Measurements from ENCODE around the gene CDK18.

DNA sequence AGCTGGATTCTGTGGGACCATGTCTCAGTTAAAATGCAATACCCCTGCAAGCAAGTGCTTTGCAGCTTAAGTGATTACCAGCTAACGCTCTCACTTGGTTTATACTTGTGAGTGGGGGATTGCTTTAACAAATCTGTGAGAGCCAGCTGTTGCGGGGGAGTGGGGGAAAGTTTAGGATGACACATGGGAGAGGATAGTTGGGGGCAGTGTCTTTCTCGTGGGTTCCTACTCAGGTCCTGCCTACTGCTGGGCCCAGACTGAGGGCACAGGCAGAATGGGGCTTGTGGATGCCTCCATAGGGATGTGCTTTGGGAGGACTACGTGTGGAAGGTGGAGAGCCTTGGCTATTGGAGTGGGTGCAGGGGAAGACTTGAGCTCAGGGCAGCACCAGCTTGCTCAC, 67.3 kb downstream of the CDK18 start:
- TF ChIP-seq, protein P1, sequence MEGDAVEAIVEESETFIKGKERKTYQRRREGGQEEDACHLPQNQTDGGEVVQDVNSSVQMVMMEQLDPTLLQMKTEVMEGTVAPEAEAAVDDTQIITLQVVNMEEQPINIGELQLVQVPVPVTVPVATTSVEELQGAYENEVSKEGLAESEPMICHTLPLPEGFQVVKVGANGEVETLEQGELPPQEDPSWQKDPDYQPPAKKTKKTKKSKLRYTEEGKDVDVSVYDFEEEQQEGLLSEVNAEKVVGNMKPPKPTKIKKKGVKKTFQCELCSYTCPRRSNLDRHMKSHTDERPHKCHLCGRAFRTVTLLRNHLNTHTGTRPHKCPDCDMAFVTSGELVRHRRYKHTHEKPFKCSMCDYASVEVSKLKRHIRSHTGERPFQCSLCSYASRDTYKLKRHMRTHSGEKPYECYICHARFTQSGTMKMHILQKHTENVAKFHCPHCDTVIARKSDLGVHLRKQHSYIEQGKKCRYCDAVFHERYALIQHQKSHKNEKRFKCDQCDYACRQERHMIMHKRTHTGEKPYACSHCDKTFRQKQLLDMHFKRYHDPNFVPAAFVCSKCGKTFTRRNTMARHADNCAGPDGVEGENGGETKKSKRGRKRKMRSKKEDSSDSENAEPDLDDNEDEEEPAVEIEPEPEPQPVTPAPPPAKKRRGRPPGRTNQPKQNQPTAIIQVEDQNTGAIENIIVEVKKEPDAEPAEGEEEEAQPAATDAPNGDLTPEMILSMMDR (IDR thresholded peaks at IDR 0.05; ENCODE audit: insufficient read depth, low read length) = no peak
- TF ChIP-seq POLR2AphosphoS5 (IDR thresholded peaks at IDR 0.05; ENCODE audit: low read depth) = no peak
- TF ChIP-seq, protein P2, sequence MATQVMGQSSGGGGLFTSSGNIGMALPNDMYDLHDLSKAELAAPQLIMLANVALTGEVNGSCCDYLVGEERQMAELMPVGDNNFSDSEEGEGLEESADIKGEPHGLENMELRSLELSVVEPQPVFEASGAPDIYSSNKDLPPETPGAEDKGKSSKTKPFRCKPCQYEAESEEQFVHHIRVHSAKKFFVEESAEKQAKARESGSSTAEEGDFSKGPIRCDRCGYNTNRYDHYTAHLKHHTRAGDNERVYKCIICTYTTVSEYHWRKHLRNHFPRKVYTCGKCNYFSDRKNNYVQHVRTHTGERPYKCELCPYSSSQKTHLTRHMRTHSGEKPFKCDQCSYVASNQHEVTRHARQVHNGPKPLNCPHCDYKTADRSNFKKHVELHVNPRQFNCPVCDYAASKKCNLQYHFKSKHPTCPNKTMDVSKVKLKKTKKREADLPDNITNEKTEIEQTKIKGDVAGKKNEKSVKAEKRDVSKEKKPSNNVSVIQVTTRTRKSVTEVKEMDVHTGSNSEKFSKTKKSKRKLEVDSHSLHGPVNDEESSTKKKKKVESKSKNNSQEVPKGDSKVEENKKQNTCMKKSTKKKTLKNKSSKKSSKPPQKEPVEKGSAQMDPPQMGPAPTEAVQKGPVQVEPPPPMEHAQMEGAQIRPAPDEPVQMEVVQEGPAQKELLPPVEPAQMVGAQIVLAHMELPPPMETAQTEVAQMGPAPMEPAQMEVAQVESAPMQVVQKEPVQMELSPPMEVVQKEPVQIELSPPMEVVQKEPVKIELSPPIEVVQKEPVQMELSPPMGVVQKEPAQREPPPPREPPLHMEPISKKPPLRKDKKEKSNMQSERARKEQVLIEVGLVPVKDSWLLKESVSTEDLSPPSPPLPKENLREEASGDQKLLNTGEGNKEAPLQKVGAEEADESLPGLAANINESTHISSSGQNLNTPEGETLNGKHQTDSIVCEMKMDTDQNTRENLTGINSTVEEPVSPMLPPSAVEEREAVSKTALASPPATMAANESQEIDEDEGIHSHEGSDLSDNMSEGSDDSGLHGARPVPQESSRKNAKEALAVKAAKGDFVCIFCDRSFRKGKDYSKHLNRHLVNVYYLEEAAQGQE (IDR thresholded peaks at IDR 0.05; ENCODE audit: insufficient replicate concordance, low read depth) = no peak
